IMR-90 (cell line): ENCODE data around the gene SLC35G6. TPM values are rescaled to one million over a fixed set of nuclear protein-coding genes. Genes with fewer than 3 reads are reported as not detected.

ENCODE experiments used
- ATAC-seq: fragments of 200-7000 bp; cut with Tn5 transposase; 2 replicates; pipeline ENCODE4 v1.9.1; 2020; ENCODE audit warnings: low read depth, mild to moderate bottlenecking, moderate library complexity
- BruUV-seq: library from RNA; stranded (reverse); fragments of 400-500 nt; replicated peaks from 2 replicates; lab custom pipeline; 2021; lab: Mats Ljungman, UMichigan
- CTCF ChIA-PET: fragments of 300-600 bp; formaldehyde crosslinking; extraction: SDS; loops from one replicate; lab custom pipeline; 2021; ENCODE audit warnings: antibody characterized with exemption; lab: Yijun Ruan, JAX
- POLR2A ChIA-PET: fragments of 300-600 bp; sonication (Branson Sonifier 250); formaldehyde crosslinking; loops from one replicate; lab custom pipeline; 2022; ENCODE audit warnings: antibody characterized with exemption; ENCODE audit not compliant: unreplicated experiment; lab: Charles Lee
- DNase-seq: peaks from one replicate; pipeline ENCODE4 v3.0.0; 2013
- H2AFZ ChIP-seq: replicated peaks from 2 replicates; pipeline ENCODE3; 2013; ENCODE audit warnings: low read length, mild to moderate bottlenecking; ENCODE audit not compliant: poor library complexity
- H2AK5ac ChIP-seq: 2 replicates; pipeline ENCODE4 v1.6.1; 2013; ENCODE audit warnings: low read depth, low read length, inconsistent platforms
- H2AK9ac ChIP-seq: replicated peaks from 2 replicates; pipeline ENCODE3; 2013; ENCODE audit warnings: mild to moderate bottlenecking, low read depth, low read length, moderate library complexity; ENCODE audit not compliant: poor library complexity
- H2BK120ac ChIP-seq: 2 replicates; pipeline ENCODE4 v1.6.1; 2013; ENCODE audit warnings: low read depth, low read length, inconsistent platforms
- H2BK15ac ChIP-seq: 3 replicates; pipeline ENCODE4 v1.6.1; 2013; ENCODE audit warnings: low read depth, low read length, inconsistent platforms
- H2BK20ac ChIP-seq: 2 replicates; pipeline ENCODE4 v1.6.1; 2013; ENCODE audit warnings: low read depth, mild to moderate bottlenecking, inconsistent platforms, low read length, moderate library complexity
- H2BK5ac ChIP-seq: 2 replicates; pipeline ENCODE4 v1.6.1; 2013; ENCODE audit warnings: mild to moderate bottlenecking, low read depth, low read length, inconsistent platforms; ENCODE audit not compliant: poor library complexity, severe bottlenecking
- H3K14ac ChIP-seq: replicated peaks from 2 replicates; pipeline ENCODE4 v1.6.1; 2013; ENCODE audit warnings: low read depth, low read length, inconsistent platforms
- H3K18ac ChIP-seq: 2 replicates; pipeline ENCODE4 v1.6.1; 2013; ENCODE audit warnings: low read depth, low read length, control low read depth
- H3K23ac ChIP-seq: 2 replicates; pipeline ENCODE4 v1.6.1; 2013; ENCODE audit warnings: low read depth, low read length, inconsistent platforms
- H3K27ac ChIP-seq: 2 replicates; pipeline ENCODE4 v1.5.1; 2013; ENCODE audit warnings: mild to moderate bottlenecking, control low read depth, low read length; ENCODE audit not compliant: insufficient read depth
- H3K27me3 ChIP-seq: 2 replicates; pipeline ENCODE4 v1.6.1; 2013; ENCODE audit warnings: low read length; ENCODE audit not compliant: control insufficient read depth, insufficient read depth
- H3K36me3 ChIP-seq: 2 replicates; pipeline ENCODE4 v1.6.1; 2013; ENCODE audit warnings: low read length, mixed read lengths; ENCODE audit not compliant: control insufficient read depth, insufficient read depth
- H3K4ac ChIP-seq: 2 replicates; pipeline ENCODE4 v1.6.1; 2013; ENCODE audit warnings: low read depth, low read length, inconsistent platforms
- H3K4me1 ChIP-seq: 2 replicates; pipeline ENCODE4 v1.6.1; 2013; ENCODE audit warnings: low read length, mixed read lengths; ENCODE audit not compliant: control insufficient read depth, insufficient read depth
- H3K4me2 ChIP-seq: 2 replicates; pipeline ENCODE4 v1.6.1; 2013; ENCODE audit warnings: low read depth, mild to moderate bottlenecking, control low read depth, low read length, moderate library complexity
- H3K4me3 ChIP-seq: 2 replicates; pipeline ENCODE4 v1.5.1; 2013; ENCODE audit warnings: low read depth, mild to moderate bottlenecking, control low read depth, low read length, moderate library complexity; ENCODE audit not compliant: insufficient read depth
- H3K56ac ChIP-seq: 2 replicates; pipeline ENCODE4 v1.6.1; 2013; ENCODE audit warnings: low read length, inconsistent platforms; ENCODE audit not compliant: insufficient read depth; ENCODE audit errors: extremely low read depth
- H3K79me1 ChIP-seq, 2 experiments: 2 replicates each; pipeline ENCODE4 v1.6.1; 2013; ENCODE audit warnings: low read length in 2 of 2, inconsistent platforms in 1 of 2, low read depth in 1 of 2
- H3K9ac ChIP-seq: 2 replicates; pipeline ENCODE4 v1.6.1; 2013; ENCODE audit warnings: low read depth, low read length, control low read depth
- H3K9me1 ChIP-seq: 2 replicates; pipeline ENCODE4 v1.6.1; 2013; ENCODE audit warnings: low read length, inconsistent platforms; ENCODE audit not compliant: insufficient read depth
- H3K9me3 ChIP-seq: 2 replicates; pipeline ENCODE4 v1.6.1; 2013; ENCODE audit warnings: low read length; ENCODE audit not compliant: control insufficient read depth, insufficient read depth
- H4K20me1 ChIP-seq: 2 replicates; pipeline ENCODE4 v1.6.1; 2013; ENCODE audit warnings: low read length, inconsistent platforms; ENCODE audit not compliant: insufficient read depth
- H4K5ac ChIP-seq: 2 replicates; pipeline ENCODE4 v1.6.1; 2013; ENCODE audit warnings: mild to moderate bottlenecking, low read depth, low read length, control low read depth
- H4K8ac ChIP-seq, 2 experiments: 2 replicates each; pipeline ENCODE4 v1.6.1; 2013; ENCODE audit warnings: low read depth in 2 of 2, low read length in 2 of 2, control low read depth in 1 of 2, inconsistent platforms in 1 of 2
- H4K91ac ChIP-seq: 2 replicates; pipeline ENCODE4 v1.6.1; 2013; ENCODE audit warnings: low read depth, low read length, inconsistent platforms; ENCODE audit not compliant: insufficient read depth
- BHLHE40 ChIP-seq: fragments of 150-350 bp; IDR thresholded peaks from 2 replicates; pipeline ENCODE4 v1.6.1; 2016; ENCODE audit warnings: mild to moderate bottlenecking, low read depth, low read length
- CHD1 ChIP-seq: IDR thresholded peaks from 2 replicates; pipeline ENCODE4 v1.6.1; 2012; ENCODE audit warnings: low read depth, low read length, improper control_type of control experiment
- CTCF ChIP-seq: conservative IDR thresholded peaks from 2 replicates; pipeline ENCODE4 v1.5.1; 2012; ENCODE audit warnings: mild to moderate bottlenecking, low read depth, low read length, improper control_type of control experiment
- FOS ChIP-seq: fragments of 150-350 bp; IDR thresholded peaks from 2 replicates; pipeline ENCODE4 v1.6.1; 2016; ENCODE audit warnings: low read depth, low read length
- MAFK ChIP-seq: IDR thresholded peaks from 2 replicates; pipeline ENCODE4 v1.6.1; 2012; ENCODE audit warnings: low read depth, low read length, improper control_type of control experiment
- MAZ ChIP-seq: IDR thresholded peaks from 2 replicates; pipeline ENCODE4 v1.6.1; 2012; ENCODE audit warnings: low read depth, mild to moderate bottlenecking, low read length, improper control_type of control experiment, moderate library complexity, borderline replicate concordance
- MXI1 ChIP-seq: IDR thresholded peaks from 2 replicates; pipeline ENCODE4 v1.6.1; 2012; ENCODE audit warnings: low read depth, mild to moderate bottlenecking, low read length, moderate library complexity, borderline replicate concordance
- NFE2L2 ChIP-seq: fragments of 150-350 bp; IDR thresholded peaks from 2 replicates; pipeline ENCODE4 v1.6.1; 2016; ENCODE audit warnings: low read depth, mild to moderate bottlenecking, low read length
- POLR2A ChIP-seq: IDR thresholded peaks from 2 replicates; pipeline ENCODE4 v1.6.1; 2012; ENCODE audit warnings: mild to moderate bottlenecking, low read depth, low read length
- RAD21 ChIP-seq: IDR thresholded peaks from 2 replicates; pipeline ENCODE4 v1.6.1; 2012; ENCODE audit warnings: low read length, improper control_type of control experiment
- RCOR1 ChIP-seq: IDR thresholded peaks from 2 replicates; pipeline ENCODE4 v1.6.1; 2012; ENCODE audit warnings: mild to moderate bottlenecking, low read length, improper control_type of control experiment; ENCODE audit not compliant: insufficient replicate concordance
- WGBS, 2 experiments: methylation state at CpG; one replicate each; pipeline versions ENCODE4 v1.1.5 to v1.1.7; 2013; ENCODE audit warnings: missing lambda C conversion rate in 2 of 2; ENCODE audit not compliant: insufficient read length in 1 of 2; ENCODE audit errors: extremely low coverage in 2 of 2; 5-methylcytosine and 5-hydroxymethylcytosine counted together
- dilution Hi-C: fragments of 300-500 bp; cut with HindIII; formaldehyde crosslinking; loops from one replicate; pipeline ENCODE4 v1.14.3; 2018; ENCODE audit warnings: low sequenced_read_pairs; ENCODE audit not compliant: unreplicated experiment
- in situ Hi-C: fragments of 300-500 bp; cut with MboI; formaldehyde crosslinking; loops from 3 replicates; pipeline ENCODE4 v1.14.3; 2019; ENCODE audit warnings: low sequenced_read_pairs, inconsistent platforms, mixed read lengths
- intact Hi-C: fragments of 100-400 bp; cut with micrococcal nuclease; formaldehyde crosslinking; loops from 2 replicates; pipeline ENCODE4 v1.10.0; 2022
- polyA plus RNA-seq, 3 experiments: library from polyadenylated mRNA; depleted of rRNA; stranded (reverse); fragments of >200 nt; gene quantifications; 2 replicates each; pipeline ENCODE4 v1.2.3, GENCODE V29; 2012; ENCODE audit warnings: low replicate concordance in 1 of 3
- total RNA-seq: library from RNA; depleted of rRNA; stranded (reverse); fragments of >200 nt; gene quantifications from 2 replicates; pipeline ENCODE4 v1.2.3, GENCODE V29; 2012
- TF ChIP-seq, protein P1 (sequence below): fragments of 150-350 bp; IDR thresholded peaks from 2 replicates; pipeline ENCODE4 v1.6.1; 2017; ENCODE audit warnings: mild to moderate bottlenecking, antibody characterized with exemption, low read length, low read depth
- TF ChIP-seq, protein P2 (sequence below): fragments of 150-350 bp; IDR thresholded peaks from 2 replicates; pipeline ENCODE4 v1.6.1; 2016; ENCODE audit warnings: low read depth, mild to moderate bottlenecking, low read length, moderate library complexity, borderline replicate concordance

Gene SLC35G6
- total and polyA plus RNA-seq, 2 of the 4 experiments (the other 2 are of a cell fraction): not detected

DNA sequence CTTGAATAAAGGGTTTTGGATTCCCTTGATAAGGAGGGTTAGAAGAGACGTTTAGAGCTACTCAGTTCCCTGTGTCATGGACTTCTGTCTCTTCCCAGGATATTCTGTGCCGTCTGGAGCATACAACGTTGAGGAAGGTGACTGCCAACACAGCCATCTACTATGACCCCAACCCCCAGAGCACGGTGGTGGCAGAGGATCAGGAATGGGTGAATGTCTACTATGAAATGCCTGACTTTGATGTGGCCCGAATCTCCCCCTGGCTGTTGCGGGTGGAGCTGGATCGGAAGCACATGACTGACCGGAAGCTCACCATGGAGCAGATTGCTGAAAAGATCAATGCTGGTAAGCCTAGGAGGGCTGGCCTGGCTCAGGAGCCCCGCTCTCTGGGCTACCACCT, 27.6 kb downstream of the SLC35G6 start:
- in situ Hi-C loops: no loop called here
- no peak overlapping the region for H3K9ac ChIP-seq
- POLR2A ChIA-PET: no interaction called here

More for the DNA sequence above, 27.6 kb downstream of the SLC35G6 start:
- Histone ChIP-seq H2BK20ac (no peak overlapping the region), H2BK120ac (no peak overlapping the region), H4K91ac (no peak overlapping the region), H3K27me3 (no peaks in the 10 kb centered on the region), H2BK15ac (no peak overlapping the region), H2AK5ac (no peak overlapping the region), H4K8ac (no peak overlapping the region), H3K27ac (no peak overlapping the region), H3K36me3 (peaks cover 73% of the 10 kb centered on the region), H3K4me1 (no peaks in the 10 kb centered on the region), H2AK9ac (no peak overlapping the region), H3K9me3 (no peaks in the 10 kb centered on the region), H3K56ac (no peak overlapping the region), H3K18ac (no peak overlapping the region), H4K5ac (no peak overlapping the region), H2BK5ac (no peak overlapping the region), H3K4me3 (no peak overlapping the region), H3K23ac (no peak overlapping the region), H4K20me1 (no peaks in the 10 kb centered on the region), H3K79me1 (peaks cover 4 to 11% of the 10 kb centered on the region in 2 experiments; a peak in 2 of 4 replicates), H2AFZ (no peak overlapping the region), H3K4ac (no peak overlapping the region), H3K9me1 (no peaks in the 10 kb centered on the region; the same call in 1 of the 2 replicates), H3K14ac (no peak overlapping the region), H3K4me2 (no peak overlapping the region)
- WGBS, 2 experiments: 88% methylated on average over 3 of the region's 9 CpGs; no CpG with 5 or more reads in 1 of the 2 experiments
- intact Hi-C loops: no loop called here
- dilution Hi-C loops: no loop called here
- CTCF ChIA-PET: interaction anchor here (0.6 to 2.1 kb wide), 2 partner anchors 52 to 67 kb away, joined by 5 to 8 read pairs; no protein-coding TSS in a partner anchor
- no TSS peak for BruUV-seq
- no peak for DNase-seq
- TF ChIP-seq MAFK (no peak), NFE2L2 (no peak), MAZ (no peak), FOS (no peak), POLR2A (no peak), CTCF (no peak), RAD21 (no peak), BHLHE40 (no peak), RCOR1 (no peak), MXI1 (no peak), CHD1 (no peak)
- TF ChIP-seq, protein P1, sequence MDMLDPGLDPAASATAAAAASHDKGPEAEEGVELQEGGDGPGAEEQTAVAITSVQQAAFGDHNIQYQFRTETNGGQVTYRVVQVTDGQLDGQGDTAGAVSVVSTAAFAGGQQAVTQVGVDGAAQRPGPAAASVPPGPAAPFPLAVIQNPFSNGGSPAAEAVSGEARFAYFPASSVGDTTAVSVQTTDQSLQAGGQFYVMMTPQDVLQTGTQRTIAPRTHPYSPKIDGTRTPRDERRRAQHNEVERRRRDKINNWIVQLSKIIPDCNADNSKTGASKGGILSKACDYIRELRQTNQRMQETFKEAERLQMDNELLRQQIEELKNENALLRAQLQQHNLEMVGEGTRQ: no peak
- TF ChIP-seq, protein P2, sequence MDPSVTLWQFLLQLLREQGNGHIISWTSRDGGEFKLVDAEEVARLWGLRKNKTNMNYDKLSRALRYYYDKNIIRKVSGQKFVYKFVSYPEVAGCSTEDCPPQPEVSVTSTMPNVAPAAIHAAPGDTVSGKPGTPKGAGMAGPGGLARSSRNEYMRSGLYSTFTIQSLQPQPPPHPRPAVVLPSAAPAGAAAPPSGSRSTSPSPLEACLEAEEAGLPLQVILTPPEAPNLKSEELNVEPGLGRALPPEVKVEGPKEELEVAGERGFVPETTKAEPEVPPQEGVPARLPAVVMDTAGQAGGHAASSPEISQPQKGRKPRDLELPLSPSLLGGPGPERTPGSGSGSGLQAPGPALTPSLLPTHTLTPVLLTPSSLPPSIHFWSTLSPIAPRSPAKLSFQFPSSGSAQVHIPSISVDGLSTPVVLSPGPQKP: no peak
- ATAC-seq: no peak
